Left kidney (tissue), 2 donors: ENCODE data around the gene RARG. TPM values are rescaled to one million over a fixed set of nuclear protein-coding genes. Genes with fewer than 3 reads are reported as not detected.
"Not testable (repeated sequence)": the region's sequence is repeated elsewhere in the genome, so short reads cannot be mapped to it uniquely, and the experiment has no call there.

Experiments used
- DNase-seq: peaks from one replicate; pipeline ENCODE4 v3.0.0-alpha.2; 2013
- polyA plus RNA-seq: library from polyadenylated mRNA; unstranded; fragments of 120-200 nt; gene quantifications from one replicate; pipeline ENCODE4 v1.2.1, GENCODE V29; 2013; ENCODE audit not compliant: insufficient read length

Gene RARG
- polyA plus RNA-seq, 1 donor: 33.9 TPM

DNA sequence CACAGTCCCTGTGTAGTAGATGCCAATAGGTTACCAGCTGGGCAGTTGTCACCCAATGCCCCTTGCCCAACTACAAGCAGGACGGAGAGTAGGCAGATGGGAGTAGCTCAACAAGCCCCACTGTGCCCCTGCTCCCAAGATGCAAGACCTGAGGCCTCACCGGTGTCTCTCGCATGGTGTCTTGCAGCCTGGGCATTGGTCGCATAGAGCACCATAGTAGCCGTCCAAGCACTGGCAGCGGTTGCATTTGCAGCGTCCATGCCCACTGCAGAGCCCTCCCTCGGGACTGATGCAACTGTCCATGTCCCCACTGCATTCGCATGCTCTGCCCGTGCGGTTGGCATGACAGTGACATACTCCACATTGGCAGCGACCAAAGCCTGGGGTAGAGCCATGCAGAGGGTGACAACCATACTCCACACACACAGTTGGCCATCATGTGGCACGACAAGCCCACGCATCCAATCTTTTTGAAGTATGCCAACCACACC, 39.4 kb downstream of the RARG start:
- DNase-seq: no peak

DNA sequence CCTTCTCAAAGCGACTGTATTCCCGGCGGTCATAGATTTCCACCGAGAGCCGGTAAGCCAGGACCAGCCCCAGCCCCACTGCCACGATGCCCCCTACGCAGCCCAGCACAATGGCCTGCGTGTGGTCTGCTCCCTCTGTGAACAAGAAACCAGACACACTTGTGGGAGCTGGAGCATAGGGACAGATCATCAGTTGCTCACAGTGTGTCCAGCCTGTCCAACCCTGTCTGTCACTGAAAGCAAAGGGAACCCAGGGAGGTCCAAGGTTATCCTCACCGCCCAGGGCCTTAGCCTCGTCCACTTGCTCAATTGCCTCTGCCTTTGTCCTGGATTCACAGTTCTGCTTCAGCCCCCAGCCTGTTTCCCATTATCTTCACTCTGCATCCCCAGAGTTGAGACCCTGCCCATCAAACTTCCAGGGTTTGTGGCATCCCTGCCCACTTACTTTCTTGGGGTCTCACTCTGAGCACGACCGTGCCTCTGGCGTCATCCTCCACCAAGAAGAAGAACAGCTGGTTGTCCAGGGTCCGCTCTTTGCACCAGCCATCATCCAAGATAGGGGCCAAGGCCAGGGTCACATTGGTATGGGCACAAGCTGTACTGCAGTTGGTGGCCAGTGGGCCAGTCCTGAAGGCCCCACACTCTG, 40.0 kb downstream of the RARG start:
- DNase-seq: no peak

GRCh38 chr12:53191096-53191884, 40.7 kb downstream of the RARG start:
- no peak for DNase-seq

DNA sequence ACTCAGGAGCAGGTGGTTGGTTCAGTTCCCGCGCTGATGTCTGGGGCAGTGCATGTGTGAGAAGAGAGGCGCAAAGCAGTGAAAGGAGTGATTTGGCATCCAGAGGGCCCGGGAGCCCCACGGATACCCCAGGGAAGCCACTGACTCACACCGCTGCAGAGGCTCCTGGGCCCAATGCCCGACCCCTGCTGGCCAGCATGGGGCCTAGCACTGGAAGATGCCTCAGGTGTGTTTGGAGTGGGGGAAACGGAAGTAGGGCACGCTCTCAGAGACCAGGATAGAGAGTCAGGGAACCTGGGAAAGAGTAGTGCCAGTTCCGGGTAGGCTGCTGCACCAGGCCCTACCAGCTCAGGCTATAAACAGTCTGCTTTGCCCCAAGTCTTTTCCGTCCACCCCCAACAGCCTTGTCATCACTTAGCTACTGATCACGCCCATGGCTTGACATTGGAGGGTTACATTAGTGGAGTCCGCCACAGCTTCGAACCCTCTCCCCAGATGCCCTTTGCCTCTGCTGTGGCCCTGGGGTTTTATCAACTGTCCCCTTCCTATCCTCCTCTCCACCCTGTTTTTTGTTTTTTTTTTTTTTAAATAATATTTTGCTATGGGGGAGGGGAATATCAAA, 41.8 kb downstream of the RARG start:
- DNase-seq: peak; percentile 19

DNA sequence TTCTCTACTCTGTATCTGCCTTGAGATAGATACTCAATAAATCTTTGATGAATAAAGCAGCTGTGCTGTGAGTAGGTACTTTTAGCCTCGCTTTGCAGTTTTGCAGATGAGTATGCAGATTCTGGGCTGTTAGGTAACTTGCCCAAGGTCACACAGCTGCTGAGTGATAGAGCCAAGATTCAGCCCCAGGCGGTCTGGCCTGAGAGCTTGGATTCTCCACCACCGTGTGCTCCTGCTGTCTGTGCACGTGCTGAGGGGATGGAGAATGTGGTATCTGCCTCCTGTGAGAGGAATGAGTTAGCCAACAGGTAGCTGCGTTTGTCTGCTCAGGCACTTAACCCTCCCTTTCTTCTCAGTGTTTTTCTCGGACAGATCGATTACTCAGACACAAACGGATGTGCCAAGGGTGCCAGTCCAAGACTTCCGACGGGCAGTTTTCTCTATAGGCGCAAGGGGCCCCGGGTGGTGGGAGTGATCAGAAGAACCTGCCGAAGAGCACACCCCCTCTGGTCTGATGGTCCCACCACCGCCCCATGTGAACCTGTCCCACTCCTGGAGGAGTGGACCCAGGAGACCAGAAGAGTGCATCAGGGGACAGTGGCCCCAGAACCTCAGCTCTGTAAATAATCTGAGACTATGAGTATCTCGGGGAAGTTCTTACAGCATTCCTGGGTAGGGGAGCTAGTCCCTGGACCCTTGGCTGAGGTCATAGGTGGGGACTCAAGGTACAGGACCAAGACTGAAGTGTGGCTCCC, 44.7 kb downstream of the RARG start:
- no peak for DNase-seq

DNA sequence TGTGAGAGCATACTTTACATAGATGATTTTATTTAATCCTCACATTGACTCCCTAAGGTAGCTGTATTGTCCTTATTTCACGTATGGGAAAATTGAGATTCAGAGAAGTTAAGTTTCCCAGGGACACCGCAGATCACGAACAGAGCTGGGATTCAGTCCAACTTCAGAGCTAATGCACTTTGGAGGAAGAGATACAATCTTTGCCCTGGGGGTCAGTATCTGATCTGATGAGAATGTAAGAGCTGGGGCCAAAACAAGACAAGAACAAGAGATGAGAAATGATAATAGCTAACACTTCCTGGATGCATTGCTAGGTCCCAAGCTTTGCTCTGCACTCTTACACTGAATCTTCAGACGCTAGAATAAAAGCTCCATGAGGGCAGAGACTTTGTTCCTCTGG, 45.3 kb downstream of the RARG start:
- DNase-seq: no peak

- no peak for DNase-seq
Measured at GRCh38 chr12:53185582-53186153, 46.3 kb downstream of the RARG start.

GRCh38 chr12:53184828-53185227, 47.2 kb downstream of the RARG start:
- DNase-seq: no peak

DNA sequence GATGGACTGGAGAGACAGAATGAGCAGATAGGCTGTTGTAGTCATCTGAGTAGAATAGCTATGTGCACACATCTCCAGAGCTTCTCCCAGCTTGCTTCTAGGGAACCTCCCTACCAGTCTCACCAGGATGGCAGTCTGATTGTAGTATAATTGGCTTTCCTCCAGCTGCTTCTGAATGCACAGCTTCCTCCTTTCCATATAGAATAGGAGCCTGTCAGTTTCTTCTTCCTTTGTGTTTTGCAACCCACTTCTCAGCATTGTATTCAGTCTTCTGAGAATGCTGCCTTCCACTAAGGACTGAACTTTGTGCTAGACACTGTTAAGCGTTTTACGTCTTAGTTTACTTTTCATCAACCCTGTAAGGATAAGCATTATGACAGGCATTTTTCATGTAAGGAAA, 49.1 kb downstream of the RARG start:
- DNase-seq: no peak

DNA sequence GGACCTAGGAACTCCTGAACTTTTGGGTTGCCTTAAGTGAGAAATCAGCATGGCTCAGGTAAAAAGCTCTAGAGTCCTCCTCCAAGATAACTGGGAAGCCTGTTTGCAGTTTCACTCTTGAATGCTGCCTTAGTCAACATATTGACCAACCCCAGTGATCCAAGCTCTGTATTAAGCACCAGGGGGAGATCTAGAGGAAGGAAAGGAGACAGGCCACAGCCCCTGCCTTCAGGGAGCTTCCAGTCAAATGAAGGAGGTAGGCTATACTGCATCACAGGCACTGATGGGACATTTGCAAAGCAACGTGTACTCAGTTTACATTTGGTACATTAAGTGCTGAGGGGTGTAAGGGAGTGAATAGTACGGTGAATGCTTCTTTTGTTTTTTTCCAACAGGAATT, 50.1 kb downstream of the RARG start:
- no peak for DNase-seq

- DNase-seq: peak; percentile 19
Measured at GRCh38 chr12:53180931-53181645, 50.9 kb downstream of the RARG start.

DNA sequence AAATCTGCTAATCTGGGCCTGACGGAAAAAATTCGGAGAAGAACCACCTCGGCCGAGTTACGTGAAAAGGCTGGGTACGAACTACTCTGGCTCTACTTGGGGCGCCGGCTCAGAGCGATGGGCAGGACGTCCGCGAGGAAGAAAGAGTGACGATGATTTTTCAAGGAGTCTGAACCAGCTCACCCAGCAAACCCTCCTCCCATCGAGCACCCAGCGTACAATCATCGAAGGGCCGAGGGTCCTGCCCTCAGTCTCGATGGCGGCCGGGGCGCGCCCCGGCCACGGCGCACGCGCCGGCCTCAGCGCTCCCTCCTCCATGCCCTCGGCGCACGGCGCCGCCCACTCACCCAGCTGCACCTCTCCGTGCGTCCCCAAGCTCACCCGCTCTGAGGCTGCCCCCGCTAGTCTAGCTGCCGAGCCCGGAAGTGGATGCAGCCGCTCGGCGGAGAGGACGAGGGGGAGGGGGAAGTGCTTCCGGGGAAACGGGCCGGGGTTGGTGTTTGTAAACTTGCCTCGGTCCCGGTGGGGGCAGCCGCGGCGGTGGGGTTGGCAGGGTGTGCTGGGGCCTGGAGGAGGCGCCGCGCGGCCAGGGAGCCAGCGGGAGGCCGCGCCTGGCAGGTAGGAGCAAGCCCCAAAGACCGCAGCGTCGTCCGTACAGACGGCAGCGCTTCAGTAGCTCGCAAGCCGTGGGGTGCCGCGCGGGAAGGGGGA, 51.6 kb downstream of the RARG start, which contains the start of the genes CSAD and ZNF740:
Gene CSAD (minus strand): TSS at position 706 of the 711 bp plus-strand sequence. CDS start 7,455 bp downstream, outside the sequence.
Gene ZNF740 (plus strand): TSS at position 503 of the 711 bp plus-strand sequence. CDS start 1,262 bp downstream, outside the sequence.
- peak; percentile 96 for DNase-seq

- no peak for DNase-seq
Measured at GRCh38 chr12:53179687-53180219, 52.3 kb downstream of the RARG start.

DNA sequence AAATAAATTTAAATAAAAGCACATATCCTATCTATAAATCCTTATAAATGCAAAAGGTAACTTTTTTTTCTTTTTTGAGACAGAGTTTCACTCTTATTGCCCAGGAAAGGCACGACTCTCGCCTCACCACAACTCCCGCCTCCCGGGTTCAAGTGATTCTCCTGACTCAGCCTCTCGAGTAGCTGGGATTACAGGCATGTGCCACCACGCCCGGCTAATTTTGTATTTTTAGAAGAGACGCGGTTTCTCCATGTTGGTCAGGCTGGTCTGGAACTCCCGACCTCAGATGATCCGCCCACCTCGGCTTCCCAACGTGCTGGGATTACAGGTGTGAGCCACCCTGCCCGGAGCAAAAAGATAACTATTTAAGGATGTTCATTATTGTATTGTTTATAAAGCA, 53.2 kb downstream of the RARG start:
- DNase-seq: not testable (repeated sequence)

DNA sequence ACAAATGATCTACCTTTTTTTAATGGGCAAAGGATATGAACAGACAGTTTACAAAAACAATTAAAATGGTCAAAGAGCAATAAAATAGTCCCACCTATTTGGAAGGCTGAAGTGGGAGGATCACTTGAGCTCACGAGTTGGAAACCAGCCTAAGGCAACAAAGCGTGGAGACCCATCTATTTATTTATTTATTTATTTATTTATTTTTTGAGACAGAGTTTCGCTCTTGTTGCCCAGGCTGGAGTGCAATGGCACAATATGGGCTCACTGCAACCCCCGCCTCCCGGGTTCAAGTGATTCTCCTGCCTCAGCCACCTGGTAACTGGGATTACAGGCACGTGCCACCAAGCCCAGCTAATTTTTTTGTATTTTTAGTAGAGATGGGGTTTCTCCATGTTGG, 54.6 kb downstream of the RARG start:
- DNase-seq: not testable (repeated sequence)

GRCh38 chr12:53176750-53177149, 55.3 kb downstream of the RARG start:
- no peak for DNase-seq

DNA sequence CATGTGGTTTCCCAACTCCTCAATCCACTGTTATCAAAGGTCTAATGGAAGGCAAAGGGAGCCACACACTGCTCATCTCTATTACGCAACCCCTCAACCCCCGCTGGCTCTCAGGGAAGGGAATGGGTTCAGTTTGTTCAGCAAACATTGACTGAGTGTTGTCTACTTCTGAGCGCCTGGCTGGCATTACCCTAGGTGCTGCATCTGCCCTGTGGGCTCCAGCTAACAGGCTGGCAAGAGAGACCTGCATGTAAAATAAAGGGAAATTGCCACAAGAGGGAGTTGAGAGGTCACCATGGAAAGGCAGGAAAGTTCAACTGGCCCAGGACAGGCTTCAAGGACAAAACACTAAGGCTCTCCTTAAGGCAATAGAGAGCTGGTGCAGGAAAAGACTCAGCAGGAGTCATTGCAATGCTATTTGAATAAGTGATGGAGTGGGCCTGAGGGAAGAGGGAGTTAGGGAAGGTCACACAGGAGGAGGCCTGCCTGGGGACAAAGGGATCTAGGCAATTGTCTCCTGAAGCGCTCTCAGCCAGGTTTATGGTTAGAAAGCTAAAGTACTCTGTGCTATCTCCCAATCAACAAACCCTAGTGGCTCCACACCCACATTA, 57.0 kb downstream of the RARG start:
- DNase-seq: no peak

- no peak for DNase-seq
Measured at GRCh38 chr12:53173085-53173715, 58.8 kb downstream of the RARG start.

- DNase-seq: no peak
Measured at GRCh38 chr12:53172352-53172751, 59.7 kb downstream of the RARG start.
